Endothelial cell of umbilical vein (primary cell): ENCODE results near the gene ARHGAP22. TPM values are rescaled to one million over a fixed set of nuclear protein-coding genes. Genes with fewer than 3 reads are reported as not detected.

Experiments
- BruUV-seq: library from RNA; stranded (reverse); fragments of 400-500 nt; replicated peaks from 2 replicates; lab custom pipeline; 2021; lab: Mats Ljungman, UMichigan
- CTCF ChIA-PET: fragments of 300-600, 350-600 bp; sonication (Branson Sonifier 250); formaldehyde crosslinking; loops from one replicate; lab custom pipeline; 2021; ENCODE audit warnings: antibody characterized with exemption, inconsistent platforms; lab: Charles Lee
- POLR2A ChIA-PET: fragments of 300-600, 350-600 bp; sonication (Branson Sonifier 250); formaldehyde crosslinking; loops from one replicate; lab custom pipeline; 2021; ENCODE audit warnings: antibody characterized with exemption, inconsistent platforms; lab: Charles Lee
- DNase-seq: peaks from one replicate; pipeline ENCODE4 v3.0.0-alpha.2; 2011; ENCODE audit warnings: low read depth, low spot score
- FAIRE-seq: peaks from 2 replicates; lab custom pipeline; 2011; peaks lifted over from hg19 to GRCh38; lab: Jason Lieb, UNC
- H2AFZ ChIP-seq: 2 replicates; pipeline ENCODE4 v1.6.0; 2012; ENCODE audit warnings: low read depth, low read length, control low read depth, inconsistent platforms
- H3K27ac ChIP-seq: 2 replicates; pipeline ENCODE4 v1.5.1; 2011; ENCODE audit warnings: low read depth, mild to moderate bottlenecking, control low read depth, low read length, moderate library complexity; ENCODE audit not compliant: insufficient read depth
- H3K27me3 ChIP-seq, 2 experiments: 2 replicates each; pipeline versions ENCODE4 v1.6.0 to v1.6.1; 2011; ENCODE audit warnings: low read length in 2 of 2, mixed read lengths in 1 of 2; ENCODE audit not compliant: control insufficient read depth in 2 of 2, insufficient read depth in 2 of 2
- H3K36me3 ChIP-seq, 2 experiments: 2 replicates in 1 of 2; 3 replicates in 1 of 2; pipeline ENCODE4 v1.5.1; 2011; ENCODE audit warnings: low read length in 2 of 2, mild to moderate bottlenecking in 1 of 2, moderate library complexity in 1 of 2; ENCODE audit not compliant: control insufficient read depth in 2 of 2, insufficient read depth in 2 of 2; ENCODE audit errors: extremely low read depth in 1 of 2
- H3K4me1 ChIP-seq: 3 replicates; pipeline ENCODE4 v1.5.1; 2011; ENCODE audit warnings: mild to moderate bottlenecking, low read length; ENCODE audit not compliant: control insufficient read depth, insufficient read depth; ENCODE audit errors: extremely low read depth
- H3K4me2 ChIP-seq: 2 replicates; pipeline ENCODE4 v1.6.1; 2011; ENCODE audit warnings: low read length, control low read depth, mixed read lengths; ENCODE audit not compliant: insufficient read depth
- H3K4me3 ChIP-seq, 3 experiments: fragments of 200-600 bp in 1 of 3; sonication (generic), shearing (Covaris generic) in 1 of 3; replicated peaks in 1 of 3; 2 replicates each; pipeline ENCODE4 v1.5.1; 2011 to 2016; ENCODE audit warnings: control low read depth in 3 of 3, low read length in 3 of 3, mild to moderate bottlenecking in 2 of 3, inconsistent platforms in 1 of 3, low read depth in 1 of 3, moderate library complexity in 1 of 3; ENCODE audit not compliant: insufficient read depth in 1 of 3
- H3K79me2 ChIP-seq: 2 replicates; pipeline ENCODE4 v1.6.0; 2012; ENCODE audit warnings: low read length, inconsistent platforms; ENCODE audit not compliant: control insufficient read depth, insufficient read depth
- H3K9ac ChIP-seq: replicated peaks from 2 replicates; pipeline ENCODE3; 2011; ENCODE audit warnings: low read length, control low read depth; ENCODE audit not compliant: insufficient read depth; ENCODE audit errors: extremely low read depth
- H3K9me1 ChIP-seq: replicated peaks from 3 replicates; pipeline ENCODE4 v1.6.0; 2011; ENCODE audit warnings: mild to moderate bottlenecking, low read length; ENCODE audit not compliant: control insufficient read depth, insufficient read depth; ENCODE audit errors: extremely low read depth
- H3K9me3 ChIP-seq: replicated peaks from 2 replicates; pipeline ENCODE4 v1.5.1; 2012; ENCODE audit warnings: low read length, inconsistent platforms; ENCODE audit not compliant: control insufficient read depth, insufficient read depth
- H4K20me1 ChIP-seq: replicated peaks from 2 replicates; pipeline ENCODE3; 2011; ENCODE audit warnings: mild to moderate bottlenecking, low read length; ENCODE audit not compliant: control insufficient read depth, insufficient read depth; ENCODE audit errors: extremely low read depth
- EZH2 ChIP-seq: IDR thresholded peaks from 2 replicates; pipeline ENCODE4 v1.6.1; 2012; ENCODE audit warnings: borderline replicate concordance, low read depth, mild to moderate bottlenecking, moderate library complexity, low read length, inconsistent platforms; ENCODE audit not compliant: severe bottlenecking
- FOS ChIP-seq: IDR thresholded peaks from 2 replicates; pipeline ENCODE4 v1.6.1; 2011; ENCODE audit warnings: mild to moderate bottlenecking, low read length, moderate library complexity, borderline replicate concordance; ENCODE audit not compliant: insufficient read depth
- POLR2A ChIP-seq: IDR thresholded peaks from 2 replicates; pipeline ENCODE4 v1.6.1; 2012; ENCODE audit warnings: low read depth, mild to moderate bottlenecking, control low read depth, low read length
- dilution Hi-C: fragments of 300-500 bp; cut with MboI; formaldehyde crosslinking; loops from one replicate; pipeline ENCODE4 v1.15.0; 2019; ENCODE audit warnings: low sequenced_read_pairs; ENCODE audit not compliant: extremely low pct_ligation_motif_present
- intact Hi-C: fragments of 100-400 bp; cut with micrococcal nuclease; formaldehyde crosslinking; loops from one replicate; pipeline ENCODE4 v1.10.0; 2022
- polyA plus RNA-seq, 4 experiments: library from polyadenylated mRNA; depleted of rRNA in 3 of 4; stranded (reverse) in 3 of 4; unstranded in 1 of 4; fragments of >200 nt; gene quantifications; 2 replicates each; pipeline versions ENCODE4 v1.2.1 to v1.2.3, GENCODE V29; 2011 to 2012; ENCODE audit warnings: missing spikeins in 1 of 4
- small RNA-seq: library from RNA; depleted of rRNA; stranded (forward); fragments of <200 nt; gene quantifications from one replicate; pipeline ENCODE3, GENCODE V24; 2012; ENCODE audit warnings: low replicate concordance, low read depth; ENCODE audit not compliant: insufficient read depth, insufficient read length
- total RNA-seq: library from RNA; stranded (reverse); gene quantifications from 2 replicates; pipeline ENCODE4 v1.2.3, GENCODE V29; 2021
- TF ChIP-seq, protein P1 (sequence below): IDR thresholded peaks from 2 replicates; pipeline ENCODE4 v1.6.1; 2011; ENCODE audit not compliant: insufficient read depth, insufficient read length

Gene ARHGAP22
- total and polyA plus RNA-seq, 2 donors (not counting 3 experiments of a cell fraction or from before 2014, with no cell fraction given): 8.6 to 50.3 TPM

DNA sequence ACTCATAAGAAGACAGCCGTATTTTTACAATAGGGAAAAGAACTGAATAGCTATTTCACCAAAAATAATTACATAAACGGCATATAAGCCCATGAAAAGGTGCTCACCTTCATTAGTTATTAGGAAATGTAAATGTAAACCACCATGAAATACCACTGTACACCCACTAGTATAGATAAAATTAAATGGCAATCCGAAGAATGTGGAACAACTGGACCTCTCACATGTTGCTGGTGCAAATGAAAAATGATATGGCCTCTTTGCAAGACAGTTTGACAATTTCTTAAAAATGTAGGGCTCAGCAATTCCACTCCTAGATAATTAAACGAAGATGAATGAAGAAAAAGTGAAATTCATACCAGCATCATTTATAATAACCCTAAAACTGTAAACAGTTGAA is 206.6 kb downstream of the ARHGAP22 start:
- Histone ChIP-seq H3K9me3 (no peaks in the 10 kb centered on the region), H4K20me1 (no peaks in the 10 kb centered on the region), H3K79me2 (peaks cover 12% of the 10 kb centered on the region), H3K4me1 (peaks cover 19% of the 10 kb centered on the region), H3K36me3 (no peaks in the 10 kb centered on the region), H2AFZ (no peak overlapping the region), H3K4me3 (no peak overlapping the region), H3K9me1 (peaks cover 4% of the 10 kb centered on the region), H3K27ac (no peak overlapping the region), H3K9ac (no peak overlapping the region), H3K27me3 (no peaks in the 10 kb centered on the region), H3K4me2 (no peak overlapping the region)
- dilution Hi-C loops (no loop called here), intact Hi-C loops (no loop called here)
- DNase-seq (no peak), FAIRE-seq (no peak)
- no TSS peak for BruUV-seq
- CTCF ChIA-PET: interaction anchor here (1.1 to 2.1 kb wide), 3 partner anchors 33 to 258 kb away, joined by 3 to 13 read pairs (median 12); no protein-coding TSS in a partner anchor
- TF ChIP-seq POLR2A: no peak
- TF ChIP-seq FOS: no peak
- TF ChIP-seq, protein P1, sequence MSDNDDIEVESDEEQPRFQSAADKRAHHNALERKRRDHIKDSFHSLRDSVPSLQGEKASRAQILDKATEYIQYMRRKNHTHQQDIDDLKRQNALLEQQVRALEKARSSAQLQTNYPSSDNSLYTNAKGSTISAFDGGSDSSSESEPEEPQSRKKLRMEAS: no peak
- no peak for TF ChIP-seq EZH2
- POLR2A ChIA-PET: no interaction called here

Small RNA genes within 50 kb of the gene (small RNA-seq; reads per million reads assigned to genes)
- gene AC016397.1: not detected

Other genes with a start within 250 kb of the ARHGAP22 start
- 10.2 and 10.5 TPM in 2 replicates for gene WDFY4, start 79.8 kb upstream of the ARHGAP22 start, total RNA-seq
- 10.1 and 11.7 TPM in 2 replicates for gene WDFY4, start 79.8 kb upstream of the ARHGAP22 start, polyA plus RNA-seq